ENCODE data around the gene KRTAP10-8. TPM values are rescaled to one million over a fixed set of nuclear protein-coding genes. Genes with fewer than 3 reads are reported as not detected.

KRTAP10-8 gene
- total and polyA plus RNA-seq, 2 donors (not counting 1 experiment from before 2014, with no cell fraction given), result not detected

GRCh38 chr21:44583800-44584147, 28.1 kb upstream of the KRTAP10-8 start:
- DNase-seq (ENCODE audit: low read depth in 2 of 2), result no peak

GRCh38 chr21:44585892-44586291, 26.0 kb upstream of the KRTAP10-8 start:
- TF ChIP-seq EZH2 (IDR thresholded peaks at IDR 0.05; ENCODE audit: low read length, missing control alignments) (no peak), CTCF (conservative IDR thresholded peaks at IDR 0.05 in 1 of 2, IDR thresholded peaks at IDR 0.05 in 1 of 2; ENCODE audit: low read depth in 1 of 2, low read length in 2 of 2) (no peak)

More at GRCh38 chr21:44583800-44584147, 28.1 kb upstream of the KRTAP10-8 start:
- Histone ChIP-seq H3K27me3 (ENCODE audit: control insufficient read depth, insufficient read depth, low read length) (no peaks in the 10 kb centered on the region), H3K79me2 (ENCODE audit: control insufficient read depth, insufficient read depth, low read length) (no peaks in the 10 kb centered on the region), H3K9ac (ENCODE audit: insufficient read depth, low read length) (no peak overlapping the region), H3K4me2 (ENCODE audit: extremely low read depth, insufficient read depth, low read length) (no peak overlapping the region), H3K36me3 (ENCODE audit: control insufficient read depth, insufficient read depth, low read length) (no peaks in the 10 kb centered on the region), H3K4me1 (ENCODE audit: control insufficient read depth, extremely low read depth, insufficient read depth, low read length) (no peaks in the 10 kb centered on the region), H3K9me3 (ENCODE audit: control insufficient read depth, insufficient read depth, low read depth, low read length) (no peaks in the 10 kb centered on the region), H3K27ac (ENCODE audit: insufficient read depth, low read length) (no peak overlapping the region), H4K20me1 (ENCODE audit: control insufficient read depth, extremely low read depth, insufficient read depth, low read length) (no peaks in the 10 kb centered on the region), H2AFZ (ENCODE audit: low read length) (no peak overlapping the region), H3K4me3 (replicated peaks in 1 of 4; ENCODE audit: control extremely low read depth in 1 of 4, insufficient read depth in 1 of 4, low read depth in 3 of 4, low read length in 4 of 4) (no peak overlapping the region)
- TF ChIP-seq EZH2 (IDR thresholded peaks at IDR 0.05; ENCODE audit: low read length, missing control alignments) (no peak), CTCF (conservative IDR thresholded peaks at IDR 0.05 in 1 of 2, IDR thresholded peaks at IDR 0.05 in 1 of 2; ENCODE audit: low read depth in 1 of 2, low read length in 2 of 2) (no peak)

GRCh38 chr21:44589094-44589493, 22.8 kb upstream of the KRTAP10-8 start:
- no peak for TF ChIP-seq EZH2 (IDR thresholded peaks at IDR 0.05; ENCODE audit: low read length, missing control alignments)
- no peak for TF ChIP-seq CTCF (conservative IDR thresholded peaks at IDR 0.05 in 1 of 2, IDR thresholded peaks at IDR 0.05 in 1 of 2; ENCODE audit: low read depth in 1 of 2, low read length in 2 of 2)
- Histone ChIP-seq H3K9ac (ENCODE audit: insufficient read depth, low read length) (no peak overlapping the region), H2AFZ (ENCODE audit: low read length) (no peak overlapping the region), H3K4me1 (ENCODE audit: control insufficient read depth, extremely low read depth, insufficient read depth, low read length) (no peaks in the 10 kb centered on the region), H3K79me2 (ENCODE audit: control insufficient read depth, insufficient read depth, low read length) (no peaks in the 10 kb centered on the region), H3K36me3 (ENCODE audit: control insufficient read depth, insufficient read depth, low read length) (no peaks in the 10 kb centered on the region), H3K4me3 (replicated peaks in 1 of 4; ENCODE audit: control extremely low read depth in 1 of 4, insufficient read depth in 1 of 4, low read depth in 3 of 4, low read length in 4 of 4) (no peak overlapping the region), H4K20me1 (ENCODE audit: control insufficient read depth, extremely low read depth, insufficient read depth, low read length) (no peaks in the 10 kb centered on the region), H3K9me3 (ENCODE audit: control insufficient read depth, insufficient read depth, low read depth, low read length) (no peaks in the 10 kb centered on the region), H3K4me2 (ENCODE audit: extremely low read depth, insufficient read depth, low read length) (no peak overlapping the region), H3K27ac (ENCODE audit: insufficient read depth, low read length) (no peak overlapping the region), H3K27me3 (ENCODE audit: control insufficient read depth, insufficient read depth, low read length) (peaks cover 4% of the 10 kb centered on the region)
- DNase-seq (ENCODE audit: low read depth in 2 of 2), result no peak

More at GRCh38 chr21:44585892-44586291, 26.0 kb upstream of the KRTAP10-8 start:
- Histone ChIP-seq H4K20me1 (ENCODE audit: control insufficient read depth, extremely low read depth, insufficient read depth, low read length) (no peaks in the 10 kb centered on the region), H3K27ac (ENCODE audit: insufficient read depth, low read length) (no peak overlapping the region), H3K36me3 (ENCODE audit: control insufficient read depth, insufficient read depth, low read length) (no peaks in the 10 kb centered on the region), H3K4me3 (replicated peaks in 1 of 4; ENCODE audit: control extremely low read depth in 1 of 4, insufficient read depth in 1 of 4, low read depth in 3 of 4, low read length in 4 of 4) (no peak overlapping the region), H3K79me2 (ENCODE audit: control insufficient read depth, insufficient read depth, low read length) (no peaks in the 10 kb centered on the region), H2AFZ (ENCODE audit: low read length) (no peak overlapping the region), H3K4me2 (ENCODE audit: extremely low read depth, insufficient read depth, low read length) (no peak overlapping the region), H3K9me3 (ENCODE audit: control insufficient read depth, insufficient read depth, low read depth, low read length) (no peaks in the 10 kb centered on the region), H3K27me3 (ENCODE audit: control insufficient read depth, insufficient read depth, low read length) (no peaks in the 10 kb centered on the region), H3K9ac (ENCODE audit: insufficient read depth, low read length) (no peak overlapping the region), H3K4me1 (ENCODE audit: control insufficient read depth, extremely low read depth, insufficient read depth, low read length) (no peaks in the 10 kb centered on the region)
- no peak for DNase-seq (ENCODE audit: low read depth in 2 of 2)
